H9 (cell line): Measurements from ENCODE around the gene PLB1. TPM values are rescaled to one million over a fixed set of nuclear protein-coding genes. Genes with fewer than 3 reads are reported as not detected.

ENCODE experiments used
- DNase-seq: peaks from one replicate; pipeline ENCODE4 v3.0.0-alpha.2; 2017
- H2AFZ ChIP-seq: one replicate; pipeline ENCODE4 v1.6.1; 2013; ENCODE audit warnings: mild to moderate bottlenecking, low read length, control low read depth, moderate library complexity
- H2AK5ac ChIP-seq: 2 replicates; pipeline ENCODE4 v1.6.1; 2013; ENCODE audit warnings: low read length, control low read depth, mixed read lengths; ENCODE audit not compliant: insufficient read length
- H2BK120ac ChIP-seq: one replicate; pipeline ENCODE4 v1.6.1; 2013; ENCODE audit warnings: low read depth, mild to moderate bottlenecking, low read length, control low read depth, inconsistent platforms; ENCODE audit not compliant: poor library complexity, severe bottlenecking
- H2BK12ac ChIP-seq: 2 replicates; pipeline ENCODE4 v1.6.1; 2013; ENCODE audit warnings: low read length, control low read depth, mixed read lengths, low read depth; ENCODE audit not compliant: insufficient read length
- H2BK15ac ChIP-seq: 2 replicates; pipeline ENCODE4 v1.6.1; 2013; ENCODE audit warnings: low read depth, low read length, control low read depth
- H2BK20ac ChIP-seq: one replicate; pipeline ENCODE4 v1.6.1; 2013; ENCODE audit warnings: low read depth, mild to moderate bottlenecking, low read length, control low read depth, inconsistent platforms; ENCODE audit not compliant: poor library complexity, severe bottlenecking
- H2BK5ac ChIP-seq: 2 replicates; pipeline ENCODE4 v1.6.1; 2013; ENCODE audit warnings: low read length, control low read depth, mixed read lengths; ENCODE audit not compliant: insufficient read length
- H3K14ac ChIP-seq: 2 replicates; pipeline ENCODE4 v1.6.1; 2013; ENCODE audit warnings: low read length, control low read depth; ENCODE audit not compliant: insufficient read depth
- H3K18ac ChIP-seq: 2 replicates; pipeline ENCODE4 v1.6.1; 2013; ENCODE audit warnings: low read depth, mild to moderate bottlenecking, mixed read lengths, low read length, control low read depth; ENCODE audit not compliant: insufficient read length
- H3K23ac ChIP-seq: 2 replicates; pipeline ENCODE4 v1.6.1; 2013; ENCODE audit warnings: low read length, control low read depth, mixed read lengths, low read depth; ENCODE audit not compliant: insufficient read length
- H3K23me2 ChIP-seq: 2 replicates; pipeline ENCODE4 v1.6.1; 2013; ENCODE audit warnings: low read depth, mild to moderate bottlenecking, mixed read lengths, low read length, control low read depth; ENCODE audit not compliant: insufficient read length, poor library complexity, severe bottlenecking
- H3K27ac ChIP-seq: 2 replicates; pipeline ENCODE4 v1.5.1; 2013; ENCODE audit warnings: low read length, control low read depth, mixed read lengths, low read depth; ENCODE audit not compliant: insufficient read length
- H3K27me3 ChIP-seq: 2 replicates; pipeline ENCODE4 v1.6.1; 2013; ENCODE audit warnings: low read length, control low read depth, inconsistent platforms; ENCODE audit not compliant: insufficient read depth
- H3K4ac ChIP-seq: 2 replicates; pipeline ENCODE4 v1.6.1; 2013; ENCODE audit warnings: low read depth, mild to moderate bottlenecking, control low read depth, inconsistent platforms, low read length, moderate library complexity
- H3K4me1 ChIP-seq: 2 replicates; pipeline ENCODE4 v1.6.1; 2013; ENCODE audit warnings: low read length, control low read depth, inconsistent platforms; ENCODE audit not compliant: insufficient read depth
- H3K4me2 ChIP-seq: 2 replicates; pipeline ENCODE4 v1.6.1; 2013; ENCODE audit warnings: low read length, control low read depth, mixed read lengths; ENCODE audit not compliant: insufficient read length, insufficient read depth
- H3K56ac ChIP-seq: 2 replicates; pipeline ENCODE4 v1.6.1; 2013; ENCODE audit warnings: low read depth, mild to moderate bottlenecking, mixed read lengths, low read length, control low read depth; ENCODE audit not compliant: insufficient read length
- H3K79me1 ChIP-seq: 2 replicates; pipeline ENCODE4 v1.6.1; 2013; ENCODE audit warnings: low read depth, mild to moderate bottlenecking, moderate library complexity, low read length, control low read depth, inconsistent platforms; ENCODE audit not compliant: insufficient read depth, poor library complexity, severe bottlenecking
- H3K79me2 ChIP-seq: 2 replicates; pipeline ENCODE4 v1.6.1; 2013; ENCODE audit warnings: low read length, control low read depth, inconsistent platforms; ENCODE audit not compliant: insufficient read depth
- H3K9ac ChIP-seq: 2 replicates; pipeline ENCODE4 v1.6.1; 2013; ENCODE audit warnings: low read length, control low read depth, mixed read lengths; ENCODE audit not compliant: insufficient read length; ENCODE audit errors: extremely low read depth
- H3K9me3 ChIP-seq: one replicate; pipeline ENCODE4 v1.6.1; 2013; ENCODE audit warnings: low read depth, low read length, inconsistent platforms; ENCODE audit not compliant: control insufficient read depth
- H3T11ph ChIP-seq: one replicate; pipeline ENCODE4 v1.6.1; 2013; ENCODE audit warnings: mild to moderate bottlenecking, low read length, control low read depth, inconsistent platforms
- H4K20me1 ChIP-seq: one replicate; pipeline ENCODE4 v1.6.1; 2013; ENCODE audit not compliant: control insufficient read depth, insufficient read length, insufficient read depth
- H4K5ac ChIP-seq: 2 replicates; pipeline ENCODE4 v1.6.1; 2013; ENCODE audit warnings: low read depth, mild to moderate bottlenecking, mixed read lengths, low read length, control low read depth; ENCODE audit not compliant: insufficient read length
- H4K8ac ChIP-seq: replicated peaks from 2 replicates; pipeline ENCODE4 v1.6.1; 2013; ENCODE audit warnings: low read length, control low read depth, mixed read lengths, low read depth; ENCODE audit not compliant: insufficient read length
- H4K91ac ChIP-seq: 2 replicates; pipeline ENCODE4 v1.6.1; 2013; ENCODE audit warnings: low read depth, mild to moderate bottlenecking, moderate library complexity, mixed read lengths, low read length, control low read depth; ENCODE audit not compliant: insufficient read length
- H3K27ac Mint-ChIP-seq, 3 experiments: 2 replicates in 2 of 3; 3 replicates in 1 of 3; pipeline ENCODE4 v1.8.0; 2020 to 2021; ENCODE audit warnings: mixed read lengths in 3 of 3, mild to moderate bottlenecking in 1 of 3, moderate library complexity in 1 of 3
- H3K27me3 Mint-ChIP-seq: 2 replicates; pipeline ENCODE4 v1.8.0; 2021; ENCODE audit warnings: low read depth, mild to moderate bottlenecking, moderate library complexity, mixed read lengths
- H3K36me3 Mint-ChIP-seq, 3 experiments: 2 replicates in 2 of 3; 3 replicates in 1 of 3; pipeline ENCODE4 v1.8.0; 2020 to 2021; ENCODE audit warnings: low read depth in 3 of 3, mixed read lengths in 3 of 3; ENCODE audit not compliant: insufficient read depth in 1 of 3
- H3K4me1 Mint-ChIP-seq, 2 experiments: 2 replicates each; pipeline ENCODE4 v1.8.0; 2020; ENCODE audit warnings: mixed read lengths in 2 of 2
- H3K4me3 Mint-ChIP-seq, 2 experiments: 2 replicates in 1 of 2; 3 replicates in 1 of 2; pipeline ENCODE4 v1.8.0; 2020 to 2021; ENCODE audit warnings: mild to moderate bottlenecking in 2 of 2, mixed read lengths in 2 of 2, moderate library complexity in 1 of 2
- H3K9me3 Mint-ChIP-seq, 2 experiments: 2 replicates in 1 of 2; 3 replicates in 1 of 2; pipeline ENCODE4 v1.8.0; 2020; ENCODE audit warnings: mild to moderate bottlenecking in 2 of 2, mixed read lengths in 2 of 2, moderate library complexity in 1 of 2
- CTCF ChIP-seq: fragments of 200-600 bp; sonication (generic); conservative IDR thresholded peaks from 3 replicates; pipeline ENCODE4 v1.8.0; 2021; ENCODE audit warnings: antibody characterized with exemption, mild to moderate bottlenecking
- WGBS: extraction: QIAGEN DNeasy Blood & Tissue Kit; methylation state at CpG from one replicate; pipeline ENCODE4 v1.1.7; 2013; ENCODE audit warnings: missing lambda C conversion rate, low lambda C conversion rate, mixed read lengths; ENCODE audit not compliant: insufficient read length; ENCODE audit errors: extremely low coverage; 5-methylcytosine and 5-hydroxymethylcytosine counted together
- total RNA-seq: library from RNA; stranded (reverse); gene quantifications from 2 replicates; pipeline ENCODE4 v1.2.1, GENCODE V29; 2021

PLB1 gene
- total RNA-seq, 1 experiment from 2014 or later = not detected

- no CpG with 5 or more reads among the region's 5 CpGs for WGBS
- H3K27ac ChIP-seq = no peak overlapping the region
- H2BK120ac ChIP-seq = no peak overlapping the region
- H3K79me2 ChIP-seq = no peaks in the 10 kb centered on the region
- H3K56ac ChIP-seq = no peak overlapping the region
- no peak overlapping the region for H2BK12ac ChIP-seq
- no peak overlapping the region for H3K4ac ChIP-seq
- no peak overlapping the region for H2AFZ ChIP-seq
- Mint-ChIP-seq H3K4me3 (no peak overlapping the region), H3K27ac (no peak overlapping the region), H3K4me1 (peaks cover 5 to 13% of the 10 kb centered on the region in 2 experiments; a peak in 3 of 4 replicates), H3K9me3 (no peaks in the 10 kb centered on the region), H3K36me3 (no peaks in the 10 kb centered on the region), H3K27me3 (peaks cover 47% of the 10 kb centered on the region)
- H3K14ac ChIP-seq = no peak overlapping the region
- H3K4me1 ChIP-seq = no peaks in the 10 kb centered on the region
- no peaks in the 10 kb centered on the region for H3K9me3 ChIP-seq
- H2BK5ac ChIP-seq = no peak overlapping the region
- no peaks in the 10 kb centered on the region for H4K20me1 ChIP-seq
- no peak overlapping the region for H2BK20ac ChIP-seq
- no peak overlapping the region for H3K23ac ChIP-seq
- H4K8ac ChIP-seq = no peak overlapping the region
- no peaks in the 10 kb centered on the region for H3K79me1 ChIP-seq
- no peak overlapping the region for H2AK5ac ChIP-seq
- H4K5ac ChIP-seq = no peak overlapping the region
- no peak for TF ChIP-seq CTCF
- H3K27me3 ChIP-seq = no peaks in the 10 kb centered on the region
- no peak overlapping the region for H3K9ac ChIP-seq
- no peak overlapping the region for H2BK15ac ChIP-seq
- no peak overlapping the region for H4K91ac ChIP-seq
- DNase-seq = no peak
- H3T11ph ChIP-seq = no peak overlapping the region
- H3K23me2 ChIP-seq = no peaks in the 10 kb centered on the region
- no peak overlapping the region for H3K4me2 ChIP-seq
- H3K18ac ChIP-seq = no peak overlapping the region
These were observed 28.0 kb downstream of the PLB1 start for GRCh38 chr2:28523902-28524301.
